GM10847 (cell line): ENCODE measurements around the gene SDK1.

Source experiments
- POLR2A ChIP-seq: IDR thresholded peaks from 2 replicates; pipeline ENCODE4 v1.6.1; 2011; ENCODE audit not compliant: insufficient read length; ENCODE audit errors: extremely low read depth

SDK1 gene

DNA sequence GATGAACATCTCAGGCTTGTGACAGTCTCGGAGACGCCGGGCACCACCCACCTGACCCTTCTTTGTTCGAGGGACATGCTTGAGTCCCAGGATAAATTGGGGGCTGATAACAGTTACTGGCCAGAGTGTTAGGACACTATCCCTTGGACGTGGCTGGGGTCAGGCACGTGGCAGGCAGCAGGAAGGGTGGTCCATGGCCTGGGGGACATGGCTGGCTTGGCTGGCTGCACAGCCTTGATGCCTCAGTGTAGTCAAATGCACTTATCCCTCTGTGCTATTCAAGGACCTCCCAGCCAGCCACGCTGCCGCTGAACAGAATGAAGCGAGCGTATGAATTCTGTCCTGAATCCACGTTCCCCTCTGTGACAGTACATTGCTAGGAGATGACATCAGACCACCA is 719.0 kb downstream of the SDK1 start:
- TF ChIP-seq POLR2A, result no peak

DNA sequence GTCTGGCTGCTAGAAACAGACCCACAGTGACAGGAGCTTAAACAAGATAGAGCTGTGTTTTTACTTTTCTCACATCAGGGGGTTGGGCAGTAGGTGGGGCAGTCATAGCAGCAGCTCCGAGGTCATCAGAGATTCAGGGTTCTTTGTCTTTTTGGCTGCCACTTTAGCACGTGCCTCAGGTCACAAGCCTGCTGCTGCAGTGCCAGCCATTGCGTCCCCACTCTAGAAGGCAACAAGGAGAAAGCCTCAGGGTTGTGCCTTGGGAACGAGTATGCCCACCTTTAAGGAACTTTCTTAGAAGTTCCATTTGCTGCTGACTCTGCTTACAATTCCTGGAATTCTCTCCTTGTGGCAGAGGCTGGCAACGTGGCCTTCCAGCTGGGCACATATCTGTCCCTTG is 720.4 kb downstream of the SDK1 start:
- no peak for TF ChIP-seq POLR2A

DNA sequence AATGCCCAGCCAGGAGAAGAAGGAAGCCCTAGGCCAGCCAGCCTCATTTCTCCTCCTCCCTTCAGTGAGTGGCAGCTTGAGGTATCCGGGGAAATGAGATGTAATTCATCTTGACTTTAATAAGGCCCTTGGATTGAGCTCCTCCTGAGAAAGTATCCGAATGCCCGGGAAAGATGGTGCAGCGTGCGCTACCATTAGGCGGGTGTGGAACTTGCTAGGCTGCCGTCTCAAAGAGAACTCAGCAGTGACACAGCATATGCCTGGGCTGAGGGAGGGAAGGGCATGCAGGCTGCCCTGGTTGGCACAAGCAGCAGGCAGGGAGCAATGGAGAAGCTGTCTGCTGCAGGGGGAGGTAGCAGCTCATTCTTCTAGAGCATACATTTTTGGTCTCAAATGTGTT is 721.2 kb downstream of the SDK1 start:
- TF ChIP-seq POLR2A, result no peak

DNA sequence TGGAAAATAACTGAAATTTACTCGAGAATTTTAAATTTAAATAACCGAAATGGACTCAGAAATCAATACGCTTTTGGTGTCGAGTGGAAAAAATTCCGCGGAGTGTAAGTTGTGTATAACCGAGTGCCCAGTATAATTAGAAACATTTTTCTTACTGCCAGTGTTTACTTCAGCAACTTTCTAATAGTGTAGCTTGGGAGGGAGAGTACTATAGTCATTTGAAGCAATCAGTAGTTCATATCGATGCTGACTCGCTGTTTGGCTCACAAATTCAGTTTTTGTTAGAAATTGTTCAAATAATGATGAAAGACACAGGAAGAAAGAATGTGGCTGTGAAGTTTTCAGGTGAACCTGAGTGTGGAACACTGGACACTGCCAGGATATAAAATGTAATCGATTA is 722.5 kb downstream of the SDK1 start:
- TF ChIP-seq POLR2A, result no peak

DNA sequence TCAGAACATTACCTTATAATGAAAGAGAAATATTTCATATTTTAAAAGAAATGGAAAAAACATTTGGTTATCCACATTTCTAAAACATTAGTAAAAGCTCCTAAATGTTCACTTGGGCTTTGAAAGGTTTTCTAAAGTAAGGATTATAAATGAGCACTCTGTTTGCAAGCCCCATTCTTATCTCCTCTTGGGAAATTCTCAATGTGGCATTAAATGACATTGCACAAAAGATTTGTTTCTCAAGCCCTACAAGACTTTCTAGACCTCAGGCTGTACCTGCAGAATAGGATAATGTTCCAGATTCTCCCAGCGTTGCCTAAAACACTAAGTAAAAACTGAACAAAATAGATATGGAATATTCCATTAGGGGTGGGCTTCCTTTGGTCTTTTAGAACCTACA is 723.1 kb downstream of the SDK1 start:
- TF ChIP-seq POLR2A, result no peak

DNA sequence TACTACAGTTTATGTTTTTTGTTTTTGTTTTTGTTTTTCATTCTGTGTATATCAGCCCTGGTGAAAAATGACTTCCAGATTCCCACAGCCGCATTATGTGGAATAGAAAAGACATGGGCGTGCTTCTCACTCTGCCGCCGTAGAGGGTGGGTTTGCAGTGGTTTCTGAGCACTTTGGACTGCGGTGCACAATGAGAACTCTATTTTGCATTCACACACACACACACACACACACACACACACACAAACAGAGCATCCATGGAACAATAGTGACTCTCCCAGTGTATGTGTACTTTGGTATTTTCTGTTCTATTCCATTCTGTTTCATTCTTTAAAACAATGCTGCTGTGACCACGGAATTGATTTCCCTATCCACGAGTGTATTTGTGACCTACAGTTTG is 723.8 kb downstream of the SDK1 start:
- no peak for TF ChIP-seq POLR2A

DNA sequence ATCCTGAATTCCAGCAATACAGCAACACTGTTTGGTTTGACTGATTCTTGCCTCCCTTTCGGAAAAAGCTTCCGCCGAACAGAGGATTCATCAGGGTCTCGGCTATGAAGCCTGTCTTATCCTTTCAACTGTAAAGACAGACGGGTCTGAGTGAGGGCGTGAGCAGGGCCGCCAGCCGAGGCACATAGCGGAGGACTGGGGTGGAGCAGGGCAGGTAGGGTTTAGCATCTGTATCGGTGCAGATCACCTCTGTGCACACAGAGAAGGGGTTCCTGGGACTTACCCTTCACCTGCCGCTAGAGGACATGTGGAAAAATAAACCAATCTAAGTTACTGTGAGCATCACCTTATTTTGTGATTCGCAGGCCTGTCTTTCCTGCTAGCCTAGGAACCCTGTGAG is 724.2 kb downstream of the SDK1 start:
- no peak for TF ChIP-seq POLR2A

DNA sequence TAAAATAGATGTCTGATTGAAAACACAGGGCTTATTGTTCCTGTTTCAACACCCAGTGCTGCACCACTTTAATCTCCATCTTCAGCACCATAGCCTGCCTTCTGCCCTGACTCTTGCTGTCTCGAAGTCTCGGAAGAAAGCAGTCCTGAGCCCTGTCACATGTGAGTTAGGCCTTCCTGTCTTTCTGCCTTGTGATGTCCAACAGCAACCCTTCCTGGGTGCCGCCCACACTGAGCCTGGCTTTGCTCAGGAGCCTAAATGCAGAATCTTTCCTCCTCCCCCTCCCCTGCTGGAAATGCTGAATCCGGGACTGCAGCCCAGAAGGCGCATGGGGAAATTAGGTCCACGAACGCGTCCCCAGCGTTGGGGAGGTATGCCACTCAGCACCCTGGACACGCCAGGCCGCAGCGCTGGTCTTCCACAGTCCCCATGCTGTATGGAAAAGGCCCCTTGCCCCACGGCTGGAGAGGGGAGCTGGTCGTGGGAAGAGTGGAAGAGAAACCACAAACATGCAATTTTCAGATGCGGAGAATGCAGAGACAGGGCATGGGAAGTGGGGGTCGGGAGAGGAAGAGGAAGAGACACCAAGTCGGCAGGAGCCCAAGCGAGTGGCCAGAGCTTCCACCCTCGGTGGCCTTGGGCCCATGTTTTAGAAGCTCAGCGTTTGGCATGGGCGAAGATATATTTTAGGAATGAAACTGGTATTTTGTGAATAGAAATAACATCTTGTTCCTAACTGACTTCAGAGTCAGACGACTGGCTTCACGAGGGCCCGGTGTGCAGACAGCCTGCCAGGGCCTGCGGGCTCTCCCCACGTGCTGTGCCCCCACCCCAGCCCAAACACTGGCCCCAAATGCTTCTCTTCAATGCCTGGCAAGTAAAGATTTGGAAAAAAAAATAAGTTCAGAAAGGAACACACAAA is 724.9 kb downstream of the SDK1 start:
- TF ChIP-seq POLR2A, result no peak

DNA sequence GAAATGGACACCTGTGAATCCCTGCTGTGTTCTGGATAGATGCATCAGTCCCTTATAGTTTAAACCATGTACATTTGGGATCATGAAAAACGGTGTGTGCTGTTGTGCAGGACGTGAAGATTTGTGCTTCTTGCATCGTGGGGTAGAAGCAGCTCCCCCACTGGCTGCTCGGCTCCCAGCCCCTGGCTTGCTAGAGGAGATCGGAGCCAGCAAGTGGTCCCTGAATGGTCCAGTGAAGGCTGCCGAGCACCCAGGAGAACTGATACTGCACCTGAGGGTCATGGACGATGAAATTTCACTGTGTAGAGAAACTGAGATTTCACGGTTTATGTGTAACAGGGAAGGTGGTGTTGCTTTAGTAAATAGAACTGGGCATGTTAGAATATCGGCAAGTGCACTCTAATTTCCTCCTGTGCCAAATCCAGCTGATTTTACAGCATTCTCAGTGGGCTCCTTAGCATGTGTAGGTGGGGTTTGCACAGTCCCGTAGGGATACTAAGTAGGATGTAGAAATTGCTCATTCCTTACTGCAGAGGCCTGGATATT is 726.0 kb downstream of the SDK1 start:
- TF ChIP-seq POLR2A, result no peak

- no peak for TF ChIP-seq POLR2A
Measured at GRCh38 chr7:4028221-4028620, 727.2 kb downstream of the SDK1 start.

DNA sequence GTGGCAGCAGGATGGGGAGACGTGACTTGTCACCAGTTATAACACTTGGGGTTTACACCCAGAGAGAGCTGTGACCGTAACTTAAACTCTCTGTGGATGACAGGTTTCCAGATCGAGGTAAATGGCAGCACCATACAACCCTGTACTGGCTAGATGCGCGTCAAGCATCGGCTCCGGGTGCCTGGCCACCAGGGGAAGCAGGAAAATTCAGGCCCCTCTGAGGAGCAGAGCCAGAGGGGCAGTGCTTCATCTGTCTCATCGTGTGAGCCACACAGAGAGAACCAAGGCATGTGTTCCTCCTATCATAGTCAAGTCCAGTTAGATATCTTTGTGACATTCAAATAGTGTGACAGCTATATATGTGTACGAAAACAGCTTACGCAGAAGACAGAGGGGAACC is 728.9 kb downstream of the SDK1 start:
- TF ChIP-seq POLR2A, result no peak

- no peak for TF ChIP-seq POLR2A
Measured at GRCh38 chr7:4030346-4030950, 729.4 kb downstream of the SDK1 start.

GRCh38 chr7:4033996-4034395 is 732.9 kb downstream of the SDK1 start:
- no peak for TF ChIP-seq POLR2A

DNA sequence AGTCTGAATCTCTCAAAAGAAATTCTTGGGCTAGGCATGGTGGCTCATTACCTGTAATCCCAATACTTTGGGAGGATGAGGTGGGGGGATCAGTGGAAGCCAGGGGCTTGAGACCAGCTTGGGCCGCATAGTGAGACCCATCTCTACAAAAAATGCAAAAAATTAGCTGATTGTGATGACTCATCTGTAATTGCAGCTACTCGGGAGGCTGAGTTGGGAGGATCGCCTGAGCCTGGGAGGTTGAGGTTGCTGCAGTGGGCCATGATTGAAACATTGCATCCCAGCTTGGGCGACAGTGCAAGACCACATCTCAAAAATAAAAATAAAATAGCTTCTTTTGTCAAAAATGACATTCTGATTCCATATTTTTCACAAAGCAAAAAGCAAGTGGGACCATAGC is 736.3 kb downstream of the SDK1 start:
- no peak for TF ChIP-seq POLR2A

DNA sequence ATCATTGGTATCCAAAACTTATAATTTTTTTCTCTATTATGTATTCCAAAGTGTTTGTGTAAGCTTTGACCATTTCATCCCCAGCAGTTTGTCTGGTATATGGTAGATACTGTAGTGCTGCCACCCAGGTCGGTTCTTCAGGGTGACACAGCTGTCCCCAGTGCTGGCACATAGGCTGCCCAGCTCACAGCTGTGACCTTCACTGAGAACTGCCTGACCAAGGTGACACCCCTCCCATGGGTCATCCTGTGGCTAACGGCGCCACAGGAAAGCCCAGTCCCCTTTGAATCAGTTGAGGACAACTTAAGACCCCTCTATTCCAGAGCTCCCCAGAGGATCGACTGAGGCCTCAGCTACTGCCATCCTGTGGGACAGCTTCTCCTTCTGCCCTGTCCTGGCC is 736.8 kb downstream of the SDK1 start:
- no peak for TF ChIP-seq POLR2A
